OCI-LY7 (cell line): ENCODE data around the gene HK3. TPM values are rescaled to one million over a fixed set of nuclear protein-coding genes. Genes with fewer than 3 reads are reported as not detected.

Experiments used
- BruUV-seq: library from RNA; stranded (reverse); fragments of 400-500 nt; replicated peaks from 2 replicates; lab custom pipeline; 2021; lab: Mats Ljungman, UMichigan
- CTCF ChIA-PET: fragments of 300-600 bp; sonication (Branson Sonifier 250); formaldehyde crosslinking; loops from one replicate; lab custom pipeline; 2022; ENCODE audit warnings: antibody characterized with exemption; ENCODE audit not compliant: unreplicated experiment; lab: Charles Lee
- POLR2A ChIA-PET: fragments of 300-600 bp; sonication (Branson Sonifier 250); formaldehyde crosslinking; loops from one replicate; lab custom pipeline; 2022; ENCODE audit warnings: antibody characterized with exemption; lab: Charles Lee
- DNase-seq: peaks from one replicate; pipeline ENCODE4 v3.0.0-alpha.2; 2015; ENCODE audit warnings: low spot score
- H2AFZ ChIP-seq: fragments of 200-600 bp; sonication (generic), shearing (Covaris generic); 2 replicates; pipeline ENCODE4 v1.6.1; 2014; ENCODE audit warnings: mild to moderate bottlenecking, antibody characterized with exemption, low read length, moderate library complexity
- H3K27ac ChIP-seq: fragments of 200-600 bp; sonication (generic); 2 replicates; pipeline ENCODE4 v1.5.1; 2014; ENCODE audit warnings: mixed run types, low read depth, mild to moderate bottlenecking, moderate library complexity, low read length, inconsistent platforms; ENCODE audit not compliant: poor library complexity, severe bottlenecking
- H3K36me3 ChIP-seq: fragments of 200-600 bp; sonication (generic); 2 replicates; pipeline ENCODE4 v1.6.1; 2014; ENCODE audit warnings: mild to moderate bottlenecking, antibody characterized with exemption, low read length, moderate library complexity, mixed read lengths; ENCODE audit not compliant: insufficient read depth
- H3K4me1 ChIP-seq: fragments of 200-600 bp; sonication (generic); 2 replicates; pipeline ENCODE4 v1.5.1; 2014; ENCODE audit warnings: mild to moderate bottlenecking, low read length; ENCODE audit not compliant: insufficient read depth, poor library complexity, severe bottlenecking
- H3K4me2 ChIP-seq: fragments of 200-600 bp; sonication (generic); 2 replicates; pipeline ENCODE4 v1.6.1; 2014; ENCODE audit warnings: mild to moderate bottlenecking, low read length
- H3K4me3 ChIP-seq: fragments of 200-600 bp; sonication (generic); 2 replicates; pipeline ENCODE4 v1.5.1; 2014; ENCODE audit warnings: mild to moderate bottlenecking, low read depth, low read length; ENCODE audit not compliant: poor library complexity, severe bottlenecking
- H3K79me2 ChIP-seq: fragments of 200-600 bp; sonication (generic); 2 replicates; pipeline ENCODE4 v1.6.1; 2016; ENCODE audit warnings: low read depth, mild to moderate bottlenecking, low read length, moderate library complexity, mixed read lengths; ENCODE audit not compliant: insufficient read depth
- H3K9me2 ChIP-seq: fragments of 200-600 bp; sonication (generic); 2 replicates; pipeline ENCODE4 v1.6.1; 2016; ENCODE audit warnings: mild to moderate bottlenecking, low read length, mixed read lengths; ENCODE audit not compliant: insufficient read depth
- H3K9me3 ChIP-seq: fragments of 200-600 bp; sonication (generic); 2 replicates; pipeline ENCODE4 v1.6.1; 2014; ENCODE audit warnings: mild to moderate bottlenecking, mixed run types, low read length, mixed read lengths
- H4K20me1 ChIP-seq: fragments of 200-600 bp; sonication (generic); 2 replicates; pipeline ENCODE4 v1.6.1; 2014; ENCODE audit warnings: mild to moderate bottlenecking, antibody characterized with exemption, low read length, moderate library complexity, mixed read lengths; ENCODE audit not compliant: insufficient read depth
- CTCF ChIP-seq: fragments of 200-600 bp; sonication (generic); conservative IDR thresholded peaks from 2 replicates; pipeline ENCODE4 v1.5.1; 2014; ENCODE audit warnings: mild to moderate bottlenecking, antibody characterized with exemption, low read length, moderate library complexity, mixed read lengths
- EZH2phosphoT487 ChIP-seq: fragments of 200-600 bp; sonication (generic); IDR thresholded peaks from 2 replicates; pipeline ENCODE4 v1.6.1; 2018; ENCODE audit warnings: low read depth, borderline replicate concordance, mild to moderate bottlenecking, mixed run types, antibody characterized with exemption, low read length, moderate library complexity, mixed read lengths
- intact Hi-C: fragments of 100-400 bp; cut with micrococcal nuclease; formaldehyde crosslinking; loops from one replicate; pipeline ENCODE4 v1.10.0; 2022; ENCODE audit not compliant: unreplicated experiment
- total RNA-seq, 2 experiments: library from RNA; depleted of rRNA in 1 of 2; stranded (reverse); fragments of >200 nt in 1 of 2; shearing (Covaris generic) in 1 of 2; gene quantifications; 2 replicates each; pipeline ENCODE4 v1.2.3, GENCODE V29; 2014 to 2022

HK3 gene
- total RNA-seq, 2 experiments from 2014 or later, result 0.38 TPM; not detected in 1

- ChIA-PET CTCF (interaction anchor here (1.1 kb wide), 1 partner anchor 208 kb away, joined by 3 read pairs; no protein-coding TSS in a partner anchor), POLR2A (no interaction called here)
- no peak for TF ChIP-seq EZH2phosphoT487
- no peak for TF ChIP-seq CTCF
- Histone ChIP-seq H4K20me1 (no peaks in the 10 kb centered on the region), H3K9me2 (no peaks in the 10 kb centered on the region), H3K27ac (no peak overlapping the region), H2AFZ (no peak overlapping the region), H3K36me3 (no peaks in the 10 kb centered on the region), H3K4me1 (peaks cover 2% of the 10 kb centered on the region), H3K4me3 (no peak overlapping the region), H3K4me2 (no peak overlapping the region), H3K79me2 (no peaks in the 10 kb centered on the region), H3K9me3 (no peaks in the 10 kb centered on the region)
- BruUV-seq, result no TSS peak
- no peak for DNase-seq
- intact Hi-C loops, result no loop called here
Measured at GRCh38 chr5:176868126-176868525, 31.0 kb downstream of the HK3 start.

- Histone ChIP-seq H3K27ac (no peak overlapping the region), H4K20me1 (no peaks in the 10 kb centered on the region), H3K36me3 (no peaks in the 10 kb centered on the region), H3K4me1 (peaks cover 9% of the 10 kb centered on the region), H3K9me3 (no peaks in the 10 kb centered on the region), H3K9me2 (no peaks in the 10 kb centered on the region), H3K79me2 (no peaks in the 10 kb centered on the region), H3K4me2 (no peak overlapping the region), H3K4me3 (no peak overlapping the region), H2AFZ (no peak overlapping the region)
- ChIA-PET CTCF (interaction anchor here (1.1 kb wide), 1 partner anchor 206 kb away, joined by 3 read pairs; no protein-coding TSS in a partner anchor), POLR2A (interaction anchor here (0.6 kb wide), 1 partner anchor 18 kb away, joined by 3 read pairs; no protein-coding TSS in a partner anchor)
- intact Hi-C loops, result no loop called here
- no TSS peak for BruUV-seq
- no peak for DNase-seq
- TF ChIP-seq CTCF, result no peak
- no peak for TF ChIP-seq EZH2phosphoT487
Measured at GRCh38 chr5:176866707-176867310, 32.3 kb downstream of the HK3 start.

GRCh38 chr5:176865964-176866363, 33.2 kb downstream of the HK3 start:
- CTCF ChIA-PET, result no interaction called here

More at GRCh38 chr5:176865964-176866363, 33.2 kb downstream of the HK3 start:
- BruUV-seq, result no TSS peak
- POLR2A ChIA-PET, result no interaction called here
- TF ChIP-seq CTCF (no peak), EZH2phosphoT487 (no peak)
- Histone ChIP-seq H3K9me2 (no peaks in the 10 kb centered on the region), H2AFZ (no peak overlapping the region), H3K79me2 (no peaks in the 10 kb centered on the region), H3K4me1 (peaks cover 9% of the 10 kb centered on the region), H3K36me3 (no peaks in the 10 kb centered on the region), H3K9me3 (no peaks in the 10 kb centered on the region), H3K4me2 (no peak overlapping the region), H3K27ac (no peak overlapping the region), H4K20me1 (no peaks in the 10 kb centered on the region), H3K4me3 (no peak overlapping the region)
- no peak for DNase-seq
- intact Hi-C loops, result no loop called here
